ENCODE results near the gene VAV1.
"Not testable (repeated sequence)": the region's sequence is repeated elsewhere in the genome, so short reads cannot be mapped to it uniquely, and the experiment has no call there.

The VAV1 gene

DNA sequence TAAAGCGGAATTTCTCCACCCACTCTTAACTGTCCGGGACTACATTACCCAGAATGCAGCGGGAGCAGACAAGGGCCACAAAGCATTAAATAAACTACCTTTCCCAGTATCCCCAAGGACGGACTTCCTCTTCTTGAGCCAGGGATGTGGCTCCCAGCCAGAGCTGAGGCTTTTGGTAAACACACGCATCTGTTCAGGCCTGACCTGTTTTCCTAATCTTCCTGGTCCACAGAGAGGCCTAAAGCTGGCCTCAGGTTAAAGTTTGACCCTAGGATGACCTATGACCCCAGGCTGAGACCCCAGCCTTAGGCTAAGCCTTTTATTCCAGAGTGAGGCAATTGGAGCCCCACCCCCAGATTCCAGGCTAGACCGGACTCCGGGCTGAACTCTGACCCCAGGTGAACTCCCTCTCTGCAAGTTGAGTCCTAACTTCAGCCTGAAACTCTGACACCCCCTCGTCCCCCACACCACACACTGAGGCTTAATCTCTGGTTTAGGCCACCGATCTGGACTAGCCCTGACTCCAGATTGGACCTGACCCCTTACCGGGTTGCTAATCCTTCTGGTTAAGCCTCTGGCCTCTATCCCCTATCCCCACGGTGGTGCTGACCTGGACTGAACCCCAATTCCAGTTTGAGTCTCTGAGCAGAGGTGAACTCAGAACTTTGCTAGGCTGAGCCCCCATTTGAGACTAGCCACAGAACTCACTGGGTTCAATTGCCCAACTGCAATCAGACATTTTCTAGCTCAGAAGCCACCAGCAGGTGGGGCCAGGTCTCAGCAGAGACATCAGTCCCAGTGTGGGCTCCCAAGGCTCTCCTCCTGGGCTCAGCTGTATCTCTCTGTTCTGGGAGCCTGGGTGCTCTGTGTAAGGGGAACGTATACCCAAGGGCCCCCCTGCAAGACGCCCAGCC lies 34.4 kb upstream of the VAV1 start:
- DNase-seq (ENCODE audit: low read depth, low spot score), result no peak

DNA sequence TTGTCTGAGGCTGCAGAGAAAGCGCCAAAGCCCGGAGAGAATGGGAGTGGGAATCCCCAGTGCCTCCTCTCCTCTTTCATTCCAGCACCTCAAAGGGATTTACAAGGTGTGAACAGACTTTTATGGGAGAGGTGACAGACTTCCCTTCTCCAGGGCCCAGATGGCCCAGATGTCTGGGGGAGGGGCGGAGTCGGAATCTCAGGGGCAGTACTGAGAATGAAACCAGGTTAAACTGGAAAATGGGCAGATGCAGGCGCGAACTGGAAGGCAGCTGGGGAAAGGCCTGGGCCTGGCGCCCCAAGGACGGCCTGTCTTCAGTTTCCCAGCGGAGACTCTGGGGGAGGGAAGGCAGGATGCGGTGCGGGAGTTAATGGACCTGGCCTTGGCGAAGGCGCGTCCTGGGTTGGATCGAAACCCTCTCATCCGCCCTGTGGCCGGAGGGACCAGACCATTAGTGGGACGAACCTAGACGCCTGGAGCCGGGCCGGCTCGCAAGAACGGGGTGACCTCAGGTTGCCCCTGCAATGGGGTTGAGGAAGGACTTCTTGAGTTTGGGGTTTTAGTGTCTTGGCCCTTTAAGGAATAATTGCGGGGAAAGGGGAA lies 33.6 kb upstream of the VAV1 start:
- DNase-seq (ENCODE audit: low read depth, low spot score), result no peak

DNA sequence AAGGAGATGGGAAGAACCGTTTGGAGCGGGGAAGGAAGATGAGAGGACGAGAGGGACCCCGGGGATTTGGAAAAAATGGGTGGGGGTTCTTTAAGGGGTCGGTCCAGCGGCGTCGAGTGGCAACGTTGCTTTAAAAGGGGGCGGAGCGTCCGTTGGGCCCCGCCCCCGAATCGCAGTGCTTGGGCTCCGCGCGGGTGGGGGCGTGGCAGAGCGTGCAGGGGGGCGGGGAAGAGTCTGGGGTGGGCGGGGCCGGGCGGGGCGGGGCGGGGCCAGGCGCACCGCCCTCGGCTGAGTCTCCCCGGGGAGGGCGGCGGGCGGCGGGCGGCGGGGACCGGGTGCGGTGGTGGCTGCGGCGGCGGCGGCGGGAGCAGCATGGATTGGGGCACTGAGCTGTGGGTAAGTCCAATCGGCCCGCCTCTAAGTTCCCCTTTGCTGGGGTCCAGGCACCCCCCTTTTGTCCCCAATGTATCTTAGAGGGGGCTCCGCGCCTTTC lies 33.1 kb upstream of the VAV1 start, which contains the start of gene TRIP10:
TSS of gene TRIP10 (plus strand) at position 291 of the 493 bp plus-strand sequence. CDS start at position 373, 82 bp downstream.
- no peak for DNase-seq (ENCODE audit: low read depth, low spot score)

DNA sequence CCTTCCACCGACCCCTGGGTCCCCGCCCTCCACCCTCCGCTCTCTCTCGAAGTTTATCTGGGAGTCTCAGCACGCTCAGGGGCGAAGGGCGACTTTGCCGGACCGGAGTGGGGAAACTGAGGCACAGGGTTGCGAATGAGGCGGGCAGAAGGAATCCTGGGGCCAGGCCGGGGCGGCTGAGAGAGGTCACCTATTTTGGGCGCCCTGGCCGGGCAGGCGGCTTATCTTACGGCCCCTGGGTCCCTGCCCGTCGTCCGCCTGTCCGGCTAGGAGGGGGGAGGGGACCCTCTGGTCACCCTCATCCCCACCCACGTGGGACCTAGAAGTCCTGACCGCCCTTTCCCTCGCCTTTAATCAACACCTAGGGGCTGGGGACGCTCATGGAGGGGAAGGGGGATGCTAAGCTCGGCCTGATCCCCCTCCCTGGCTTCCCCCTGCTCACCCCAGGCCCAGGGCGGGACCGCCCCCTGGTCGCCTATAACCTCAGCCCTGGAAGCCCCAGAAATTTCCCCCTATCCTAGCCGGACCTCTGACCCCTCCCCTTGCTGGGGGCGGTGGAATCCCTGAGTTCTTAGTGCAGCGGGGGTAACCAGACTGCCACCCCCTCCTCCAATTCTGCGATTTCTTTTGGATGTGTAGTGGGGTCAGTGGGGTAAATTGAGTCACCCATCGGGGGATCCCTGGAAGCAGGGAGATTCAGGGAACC lies 32.5 kb upstream of the VAV1 start:
- DNase-seq (ENCODE audit: low read depth, low spot score), result no peak

DNA sequence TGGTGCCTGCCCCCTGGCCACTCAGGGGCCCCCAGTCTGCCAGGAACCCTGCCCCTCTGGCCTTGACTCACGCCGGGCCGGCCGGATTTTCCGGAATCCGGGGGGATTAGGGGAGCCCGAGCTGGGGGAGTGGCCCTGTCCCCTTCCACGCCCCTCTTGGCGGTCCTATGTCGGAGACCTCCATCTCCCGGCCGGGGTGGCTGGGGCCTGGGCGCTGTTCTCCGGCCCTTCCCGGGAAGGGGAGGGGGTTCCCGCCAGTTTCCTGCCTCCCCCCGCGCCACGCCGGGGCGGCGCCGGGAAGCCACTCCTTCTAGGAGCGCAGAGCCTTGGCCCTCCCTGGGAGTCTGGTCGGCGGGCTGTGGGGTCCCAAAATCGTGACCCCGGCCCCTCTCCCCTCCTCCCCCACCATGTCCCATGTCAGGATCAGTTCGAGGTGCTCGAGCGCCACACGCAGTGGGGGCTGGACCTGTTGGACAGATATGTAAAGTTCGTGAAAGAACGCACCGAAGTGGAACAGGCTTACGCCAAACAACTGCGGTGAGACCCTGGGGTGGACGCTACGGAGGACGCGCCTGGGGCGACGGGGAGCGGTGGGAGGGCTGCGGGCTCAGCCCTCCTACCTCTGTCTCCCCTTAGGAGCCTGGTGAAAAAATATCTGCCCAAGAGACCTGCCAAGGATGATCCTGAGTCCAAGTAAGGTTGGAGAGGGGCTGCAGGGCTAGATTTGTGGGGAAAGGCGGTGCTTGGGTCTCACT lies 31.7 kb upstream of the VAV1 start:
- DNase-seq (ENCODE audit: low read depth, low spot score), result no peak

DNA sequence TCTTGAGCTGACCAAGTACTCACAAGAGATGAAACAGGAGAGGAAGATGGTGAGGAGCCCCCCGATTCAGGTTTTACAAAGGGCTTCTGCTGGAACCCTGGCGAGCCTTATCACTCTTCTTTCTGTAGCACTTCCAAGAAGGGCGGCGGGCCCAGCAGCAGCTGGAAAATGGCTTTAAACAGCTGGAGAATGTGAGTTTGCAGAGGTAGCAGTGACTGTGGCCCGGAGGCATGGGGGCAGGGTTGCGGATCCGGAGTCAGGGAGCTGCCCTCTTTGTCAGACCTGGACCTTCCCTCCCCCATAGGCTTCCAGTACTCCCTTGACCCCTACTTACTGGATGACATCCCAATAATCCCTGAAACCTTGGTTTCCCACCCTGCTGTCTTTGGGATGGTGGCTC lies 29.4 kb upstream of the VAV1 start:
- DNase-seq (ENCODE audit: low read depth, low spot score), result no peak

DNA sequence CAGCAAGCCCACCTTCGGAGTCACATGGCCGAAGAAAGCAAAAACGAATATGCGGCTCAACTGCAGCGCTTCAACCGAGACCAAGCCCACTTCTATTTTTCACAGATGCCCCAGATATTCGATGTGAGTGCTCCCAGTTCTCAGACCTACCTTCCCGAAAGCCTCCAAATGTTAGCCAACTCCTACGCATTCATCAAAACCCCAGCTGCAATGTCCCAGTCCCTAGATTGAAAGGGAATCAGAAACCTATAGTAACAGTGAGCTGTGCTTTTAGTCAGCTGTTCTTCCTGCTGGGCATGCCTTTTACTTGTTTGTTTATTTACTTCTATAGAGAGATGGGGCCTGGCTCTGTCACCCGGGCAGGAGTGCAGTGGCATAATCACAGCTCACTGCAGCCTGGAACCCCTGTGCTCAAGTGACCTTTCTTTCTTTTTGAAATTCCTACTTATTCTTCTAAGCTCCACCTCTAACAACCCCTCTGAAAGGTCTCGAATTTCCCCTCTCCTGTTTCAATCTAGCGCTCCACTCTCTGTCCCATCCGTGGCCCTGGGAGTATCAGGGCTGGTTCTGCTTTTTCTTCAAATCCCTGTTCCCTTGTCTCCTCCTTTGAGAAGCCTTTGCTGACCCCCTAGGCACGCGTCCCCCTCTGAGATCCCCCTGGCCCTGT lies 28.7 kb upstream of the VAV1 start:
- DNase-seq (ENCODE audit: low read depth, low spot score), result no peak

DNA sequence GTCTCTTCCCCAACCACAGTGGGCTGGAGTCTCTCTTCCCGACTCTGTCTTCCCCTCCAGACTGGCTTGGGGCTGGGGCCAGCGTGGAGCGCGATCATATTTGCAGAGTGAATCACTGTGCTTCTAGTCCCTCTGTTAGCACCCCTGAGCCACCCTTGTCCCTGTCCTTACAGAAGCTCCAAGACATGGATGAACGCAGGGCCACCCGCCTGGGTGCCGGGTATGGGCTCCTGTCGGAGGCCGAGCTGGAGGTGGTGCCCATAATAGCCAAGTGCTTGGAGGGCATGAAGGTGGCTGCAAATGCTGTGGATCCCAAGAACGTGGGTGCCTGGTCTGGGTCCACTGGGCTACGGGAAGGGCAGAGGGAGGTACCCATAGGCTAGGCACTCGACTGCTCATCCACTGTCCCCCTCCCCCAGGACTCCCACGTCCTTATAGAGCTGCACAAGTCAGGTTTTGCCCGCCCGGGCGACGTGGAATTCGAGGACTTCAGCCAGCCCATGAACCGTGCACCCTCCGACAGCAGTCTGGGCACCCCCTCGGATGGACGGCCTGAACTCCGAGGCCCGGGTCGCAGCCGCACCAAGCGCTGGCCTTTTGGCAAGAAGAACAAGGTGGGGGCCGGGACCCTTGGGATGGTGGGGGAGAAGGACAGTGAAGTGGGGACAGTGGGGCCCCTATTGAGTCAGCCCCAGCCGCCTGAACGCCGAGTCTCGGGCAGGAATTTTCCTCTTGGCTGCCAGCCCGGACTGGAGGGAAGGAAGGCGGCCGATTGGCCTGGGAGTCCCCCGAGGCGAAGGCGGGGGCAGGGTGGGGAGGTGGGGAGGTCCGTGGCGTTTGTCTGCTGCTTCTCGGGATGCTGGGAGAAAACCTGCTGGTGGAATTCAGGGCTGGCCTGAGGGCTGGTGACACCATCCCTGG lies 27.9 kb upstream of the VAV1 start:
- no peak for DNase-seq (ENCODE audit: low read depth, low spot score)

DNA sequence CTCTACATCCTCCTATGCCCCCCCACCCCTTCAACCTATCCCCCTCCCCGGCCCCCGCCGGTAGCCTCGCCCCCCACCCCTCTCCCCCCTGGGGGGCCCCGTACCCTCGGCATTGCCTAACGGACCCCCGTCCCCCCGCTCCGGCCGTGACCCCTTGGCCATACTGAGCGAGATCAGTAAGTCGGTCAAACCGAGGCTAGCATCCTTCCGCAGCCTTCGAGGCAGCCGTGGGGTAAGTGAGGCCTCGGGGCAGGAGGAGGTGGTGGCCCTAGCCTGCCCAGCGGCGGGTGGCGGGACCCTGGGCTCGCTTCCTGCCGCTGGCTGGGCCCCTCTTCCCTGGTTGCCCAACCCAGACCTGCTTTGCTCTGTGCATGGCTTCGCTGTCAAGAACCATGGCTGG lies 26.5 kb upstream of the VAV1 start:
- no peak for DNase-seq (ENCODE audit: low read depth, low spot score)

DNA sequence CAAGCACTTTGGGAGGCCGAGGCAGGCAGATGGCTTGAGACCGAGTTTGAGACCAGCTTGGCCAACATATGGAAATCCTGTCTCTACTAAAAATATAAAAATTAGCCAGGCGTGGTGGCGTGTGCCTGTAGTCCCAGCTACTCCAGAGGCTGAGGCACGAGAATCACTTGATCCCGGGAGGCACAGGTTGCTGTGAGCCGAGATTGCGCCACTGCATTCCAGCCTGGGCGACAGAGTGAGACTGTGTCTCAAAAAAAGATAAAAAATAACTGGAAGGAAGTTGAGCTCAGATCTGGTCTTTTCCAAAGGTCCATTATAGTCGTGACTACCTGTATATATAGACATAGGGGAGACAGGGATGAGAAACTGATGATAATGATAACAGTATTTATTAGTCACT lies 24.0 kb upstream of the VAV1 start:
- DNase-seq (ENCODE audit: low read depth, low spot score), result not testable (repeated sequence)

DNA sequence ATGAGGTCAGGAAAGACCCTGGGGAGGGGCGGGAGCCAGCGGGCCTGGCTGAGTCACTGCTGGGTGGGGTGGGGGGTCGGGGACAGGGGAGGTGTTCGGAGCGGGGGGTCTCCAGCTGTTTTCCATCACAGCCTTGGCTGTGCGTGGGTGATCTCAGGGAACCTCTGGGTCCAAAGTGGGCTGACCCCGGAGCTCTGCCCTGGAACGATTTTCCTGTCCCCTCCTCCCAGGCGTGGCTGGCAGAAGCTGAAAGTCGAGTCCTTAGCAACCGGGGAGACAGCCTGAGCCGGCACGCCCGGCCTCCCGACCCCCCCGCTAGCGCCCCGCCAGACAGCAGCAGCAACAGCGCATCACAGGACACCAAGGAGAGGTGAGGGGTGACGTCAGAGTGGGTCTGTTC lies 22.4 kb upstream of the VAV1 start:
- no peak for DNase-seq (ENCODE audit: low read depth, low spot score)

DNA sequence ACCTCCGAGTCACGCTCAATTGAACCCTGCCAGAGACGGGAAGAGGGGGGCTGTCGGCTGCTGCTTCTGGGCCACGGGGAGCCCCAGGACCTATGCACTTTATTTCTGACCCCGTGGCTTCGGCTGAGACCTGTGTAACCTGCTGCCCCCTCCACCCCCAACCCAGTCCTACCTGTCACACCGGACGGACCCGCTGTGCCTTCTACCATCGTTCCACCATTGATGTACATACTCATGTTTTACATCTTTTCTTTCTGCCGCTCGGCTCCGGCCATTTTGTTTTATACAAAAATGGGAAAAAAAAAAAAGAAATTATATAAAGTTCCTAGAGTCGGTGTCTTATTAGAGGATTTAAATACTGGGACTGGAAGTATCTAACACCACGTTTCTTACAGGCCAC lies 21.3 kb upstream of the VAV1 start:
- no peak for DNase-seq (ENCODE audit: low read depth, low spot score)

DNA sequence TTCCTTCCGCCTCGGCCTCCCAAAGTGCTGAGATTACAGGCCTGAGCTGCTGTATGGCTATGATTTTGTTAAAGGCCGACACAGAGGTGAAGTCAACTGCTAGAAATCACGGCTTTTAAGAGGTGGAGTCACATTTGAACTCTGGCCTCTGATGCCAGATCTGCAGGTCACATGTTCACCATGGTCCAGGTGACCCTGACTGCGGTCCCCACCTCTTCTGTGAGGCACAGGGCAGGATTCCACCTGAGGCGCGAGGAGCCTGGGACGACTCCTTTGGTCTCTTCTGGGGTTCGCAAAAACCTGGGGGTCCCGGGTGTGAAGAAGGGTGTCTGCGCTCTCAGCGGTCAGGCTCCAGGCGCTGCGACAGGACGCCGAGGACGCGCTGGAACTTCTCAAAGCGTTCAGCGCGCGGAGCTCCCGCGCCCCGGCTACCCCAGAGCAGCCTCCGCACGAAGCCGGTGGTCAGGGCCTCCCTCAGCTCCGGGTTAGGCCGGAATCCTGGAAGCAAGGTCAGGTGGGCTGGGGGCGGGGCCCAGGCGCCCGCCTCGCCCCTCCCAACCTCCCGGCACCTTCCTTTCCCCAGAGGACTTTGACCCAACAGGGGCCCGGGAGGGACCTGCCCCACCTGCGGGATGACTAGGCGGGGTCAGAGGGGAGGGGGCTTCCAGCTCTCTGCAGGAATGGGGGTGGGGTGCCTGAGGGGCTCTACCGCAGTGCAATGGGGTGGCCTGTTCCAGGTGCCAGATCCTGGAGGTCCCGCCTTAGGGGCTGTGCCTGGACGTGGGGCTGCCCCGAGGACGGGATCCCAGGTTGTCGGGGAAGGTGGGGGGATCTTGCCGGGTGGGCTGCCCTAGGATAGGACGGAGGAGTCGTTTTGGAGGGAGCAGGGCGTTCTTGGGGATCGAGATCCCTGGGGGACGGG lies 20.0 kb upstream of the VAV1 start:
- DNase-seq (ENCODE audit: low read depth, low spot score), result no peak

DNA sequence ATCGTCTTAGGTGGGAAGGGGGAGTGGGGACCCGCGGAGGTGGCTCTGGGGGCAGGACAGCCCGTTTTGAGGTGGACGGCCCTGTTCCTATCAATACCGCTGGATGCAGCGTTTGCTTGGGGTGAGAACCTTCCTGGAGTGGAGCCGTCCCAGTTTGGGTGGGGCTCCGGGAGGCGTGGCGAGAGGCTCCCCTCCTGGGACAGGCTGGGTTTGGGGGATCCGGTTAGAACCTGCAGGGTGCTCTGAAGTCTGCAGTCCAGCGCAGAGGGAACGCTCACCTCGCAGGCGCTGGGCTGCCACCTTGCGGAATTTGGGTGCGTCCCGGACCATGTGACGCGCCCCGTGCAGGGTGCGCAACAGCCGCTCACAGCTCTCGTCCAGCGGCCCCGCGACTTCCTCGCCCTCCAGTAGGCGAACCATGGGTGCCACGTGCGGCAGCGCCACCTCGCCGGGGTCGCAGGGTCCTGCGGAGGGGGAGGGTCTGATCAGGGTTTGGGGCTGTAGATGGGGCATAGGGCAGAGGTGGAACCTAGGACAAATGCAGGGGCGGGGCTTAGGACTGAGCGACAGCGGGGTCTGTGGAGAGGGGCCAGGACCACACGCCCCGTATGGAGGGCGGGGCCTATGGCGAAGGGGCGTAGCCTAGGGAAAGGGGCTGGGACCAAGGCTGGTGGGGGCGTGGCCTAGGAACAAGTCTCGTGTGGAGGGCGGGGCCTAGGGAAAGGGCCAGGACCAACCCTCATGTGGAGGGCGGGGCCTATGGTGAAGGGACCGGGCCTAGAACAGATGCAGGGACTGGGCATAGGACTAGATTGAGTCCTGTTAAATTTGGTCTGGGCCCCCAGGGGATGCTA lies 19.1 kb upstream of the VAV1 start:
- no peak for DNase-seq (ENCODE audit: low read depth, low spot score)

DNA sequence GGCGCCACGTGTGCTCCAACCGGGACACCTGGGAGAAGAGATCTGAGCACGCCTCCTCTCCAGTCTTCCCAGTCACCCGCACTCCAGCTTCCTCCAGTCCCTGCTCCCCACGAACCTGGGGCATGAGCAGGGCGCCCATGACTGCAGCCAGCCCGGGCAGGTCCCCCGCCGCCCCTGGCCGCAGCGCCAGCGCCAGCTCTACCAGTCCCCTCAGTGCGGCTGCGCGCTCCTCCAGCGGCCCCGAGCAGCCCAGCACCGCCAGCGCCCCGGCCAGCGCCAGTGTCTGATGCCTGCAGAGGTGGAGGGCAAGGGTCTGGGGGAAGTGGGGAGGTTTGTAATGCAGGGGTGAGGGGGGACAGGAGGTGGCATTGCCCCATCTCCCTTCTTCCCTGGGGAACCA lies 18.4 kb upstream of the VAV1 start:
- DNase-seq (ENCODE audit: low read depth, low spot score), result no peak

DNA sequence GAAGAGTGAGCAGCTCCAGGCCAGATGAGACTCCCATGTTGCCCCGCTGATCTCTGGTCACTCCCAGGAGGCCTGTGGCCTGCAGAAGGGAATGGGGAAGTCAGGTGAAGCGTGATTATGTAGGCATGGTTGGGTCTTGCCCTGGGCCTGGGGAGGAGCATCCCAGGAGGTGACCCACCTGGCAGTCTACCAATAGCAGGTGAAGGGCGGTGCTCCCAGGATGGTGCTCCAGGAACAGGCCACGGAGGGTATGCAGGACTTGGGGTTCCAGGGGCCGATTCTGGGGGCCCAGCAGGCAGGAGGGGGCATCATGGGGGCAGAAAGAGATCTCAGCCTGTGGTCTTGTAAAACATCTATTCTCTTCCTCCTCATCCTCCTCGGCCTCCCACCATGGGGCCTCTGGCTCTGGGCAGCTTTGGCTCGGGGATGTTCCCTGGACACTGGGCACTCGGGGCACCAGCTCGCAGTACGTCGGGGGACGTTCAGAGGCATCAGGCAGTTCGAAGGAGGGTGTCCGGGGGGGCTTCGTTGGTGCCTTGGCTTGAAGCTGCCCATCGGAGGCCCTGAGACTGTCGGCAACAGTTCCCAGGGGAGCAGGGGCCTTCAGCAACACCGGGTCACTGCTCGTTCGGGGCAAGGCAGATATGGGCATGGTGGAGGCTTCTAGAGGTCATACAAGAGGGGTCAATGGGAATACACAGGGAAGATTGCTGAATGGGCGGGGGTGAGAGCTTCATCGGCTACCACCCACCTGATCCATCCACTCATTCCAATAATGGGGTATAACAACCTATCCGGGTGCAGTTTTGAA lies 17.6 kb upstream of the VAV1 start:
- no peak for DNase-seq (ENCODE audit: low read depth, low spot score)

DNA sequence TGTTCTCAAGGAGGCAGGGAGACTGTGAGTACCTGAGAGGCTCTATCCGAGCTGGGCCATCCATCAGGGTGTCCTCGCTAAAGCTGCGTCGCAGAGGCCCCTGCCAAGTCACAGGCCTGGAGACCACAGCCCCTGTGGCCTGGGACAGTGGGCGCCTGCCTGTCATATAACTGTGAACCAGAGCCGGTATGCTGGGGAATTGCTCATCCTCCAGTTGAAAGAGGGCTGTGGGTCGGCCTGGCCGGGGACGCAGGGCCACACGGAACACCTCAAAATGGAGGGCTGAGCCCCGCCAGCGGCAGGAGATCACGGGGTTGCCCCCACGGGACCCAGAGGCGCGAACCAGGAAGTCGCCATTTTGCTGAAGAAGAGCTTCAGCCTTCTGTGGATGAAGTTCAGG lies 11.9 kb upstream of the VAV1 start:
- no peak for DNase-seq (ENCODE audit: low read depth, low spot score)
